Activated CD8-positive, alpha-beta memory T cell treated with anti-CD3 and anti-CD28 coated beads, Interleukin-2, amount 50 U/mL, for 24 hours (primary cell): ENCODE data around the gene INPP5D.
"Not testable (repeated sequence)": the region's sequence is repeated elsewhere in the genome, so short reads cannot be mapped to it uniquely, and the experiment has no call there.

Experiments
- DNase-seq: peaks from one replicate; pipeline ENCODE4 v3.0.0-alpha.2; 2020; ENCODE audit errors: extremely low read depth

INPP5D gene

DNA sequence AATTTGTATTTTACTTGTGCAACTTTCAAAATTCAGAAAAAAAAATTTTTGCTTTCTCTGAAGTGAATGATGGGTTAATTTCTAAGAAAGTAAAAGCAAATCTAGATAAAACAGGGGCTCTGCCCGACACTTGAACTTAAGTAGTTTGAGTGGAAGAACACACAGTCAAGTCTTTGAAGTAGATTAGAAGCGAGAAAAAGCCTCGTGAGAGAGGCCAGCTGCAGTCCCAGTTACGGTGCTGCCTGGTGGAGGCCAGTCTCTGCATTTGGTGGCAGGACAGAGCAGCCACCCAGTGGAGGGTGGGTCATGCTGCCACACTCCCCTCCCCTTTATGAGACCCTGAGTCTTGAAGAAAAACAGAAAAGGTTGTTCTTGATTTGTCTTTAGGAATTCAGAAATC lies 81.8 kb downstream of the INPP5D start:
- DNase-seq, result no peak

DNA sequence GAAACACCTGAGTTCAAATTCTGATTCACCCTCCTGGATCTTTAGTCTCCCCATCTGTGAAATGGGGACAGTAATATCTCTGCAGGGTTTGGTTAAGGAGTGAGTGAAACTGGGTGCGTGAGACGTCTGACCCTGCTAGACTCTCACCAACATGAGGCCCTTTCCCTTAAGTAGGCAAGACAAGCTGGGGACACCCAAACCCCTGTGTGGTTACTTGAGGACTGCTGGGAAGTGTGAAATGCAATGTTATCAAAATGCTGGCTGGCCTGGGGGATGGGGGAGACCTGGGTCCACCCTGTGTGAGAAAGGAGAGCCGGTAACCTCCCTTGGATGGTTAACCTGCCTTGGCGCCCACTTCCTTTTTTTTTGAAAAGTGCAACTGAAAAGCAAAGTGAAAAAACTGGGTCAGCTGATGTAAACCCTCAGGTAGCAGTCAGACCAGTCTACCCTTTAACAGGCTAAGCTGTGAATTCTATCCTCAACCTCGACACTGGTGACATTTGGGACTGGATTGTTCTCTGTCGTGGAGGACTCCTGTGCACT lies 82.3 kb downstream of the INPP5D start:
- DNase-seq, result no peak

GRCh38 chr2:233143700-233144331 lies 83.7 kb downstream of the INPP5D start:
- DNase-seq, result no peak

DNA sequence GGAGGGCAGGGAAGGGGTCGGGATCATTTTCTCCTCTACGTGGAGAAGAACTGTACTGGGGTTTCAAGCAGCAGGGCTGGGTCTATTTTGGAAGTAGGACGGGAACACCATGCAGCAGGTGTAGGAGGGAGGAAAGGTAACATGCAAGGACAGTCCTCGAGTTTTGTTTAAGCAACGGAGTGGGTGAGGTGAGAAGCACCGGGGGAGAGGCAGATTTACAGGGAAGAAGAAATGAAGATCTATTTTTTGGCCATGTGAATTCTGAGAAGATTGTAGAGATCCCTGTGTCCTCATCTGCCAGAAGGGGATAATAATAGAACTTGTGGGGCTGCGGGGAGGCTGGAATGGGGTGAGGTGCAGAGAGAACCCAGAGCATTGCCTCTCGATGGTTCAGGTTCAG lies 85.6 kb downstream of the INPP5D start:
- DNase-seq, result no peak

GRCh38 chr2:233146194-233146593 lies 86.1 kb downstream of the INPP5D start:
- DNase-seq, result no peak

GRCh38 chr2:233147136-233147828 lies 87.1 kb downstream of the INPP5D start:
- DNase-seq, result no peak

- no peak for DNase-seq
Measured at GRCh38 chr2:233147829-233148167, 87.7 kb downstream of the INPP5D start.

DNA sequence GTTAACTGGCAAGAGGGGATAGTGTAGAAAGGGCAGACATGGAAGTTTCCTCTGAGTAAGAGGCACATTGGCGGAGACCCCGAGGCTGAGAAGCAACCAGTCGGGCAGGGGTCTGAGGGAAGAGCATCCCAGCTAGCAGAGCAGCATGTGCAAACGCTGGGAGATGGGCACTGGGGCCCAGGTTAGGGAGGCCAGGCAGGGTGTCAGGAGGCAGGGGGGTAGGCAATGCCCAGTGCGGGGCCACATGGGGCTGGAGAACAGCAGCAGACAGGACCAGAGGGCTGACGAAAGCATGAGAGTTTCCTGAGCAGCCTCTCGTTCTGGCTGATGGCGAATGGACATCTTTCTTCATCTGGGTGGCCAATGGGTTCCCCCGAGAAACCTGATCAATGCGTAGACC lies 88.2 kb downstream of the INPP5D start:
- no peak for DNase-seq

DNA sequence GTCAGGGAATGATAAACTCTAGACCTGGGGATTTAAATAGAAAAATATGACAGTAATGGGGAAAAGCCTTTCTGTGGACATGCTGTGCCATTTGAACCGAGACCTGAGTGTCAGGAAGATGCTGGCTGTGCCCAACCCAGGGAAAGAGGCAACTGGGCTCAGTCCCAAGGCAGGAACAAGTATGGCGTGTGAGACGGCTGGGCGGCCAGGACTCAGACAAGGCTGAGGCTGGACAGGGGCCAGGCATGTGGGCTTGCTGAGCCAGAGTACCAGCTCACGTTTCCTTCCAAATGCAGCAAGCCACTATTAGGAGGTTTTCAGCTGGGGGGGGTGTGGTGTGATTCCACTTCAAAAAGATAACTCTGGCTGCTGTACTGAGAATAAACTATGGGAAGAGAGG lies 92.4 kb downstream of the INPP5D start:
- no peak for DNase-seq

DNA sequence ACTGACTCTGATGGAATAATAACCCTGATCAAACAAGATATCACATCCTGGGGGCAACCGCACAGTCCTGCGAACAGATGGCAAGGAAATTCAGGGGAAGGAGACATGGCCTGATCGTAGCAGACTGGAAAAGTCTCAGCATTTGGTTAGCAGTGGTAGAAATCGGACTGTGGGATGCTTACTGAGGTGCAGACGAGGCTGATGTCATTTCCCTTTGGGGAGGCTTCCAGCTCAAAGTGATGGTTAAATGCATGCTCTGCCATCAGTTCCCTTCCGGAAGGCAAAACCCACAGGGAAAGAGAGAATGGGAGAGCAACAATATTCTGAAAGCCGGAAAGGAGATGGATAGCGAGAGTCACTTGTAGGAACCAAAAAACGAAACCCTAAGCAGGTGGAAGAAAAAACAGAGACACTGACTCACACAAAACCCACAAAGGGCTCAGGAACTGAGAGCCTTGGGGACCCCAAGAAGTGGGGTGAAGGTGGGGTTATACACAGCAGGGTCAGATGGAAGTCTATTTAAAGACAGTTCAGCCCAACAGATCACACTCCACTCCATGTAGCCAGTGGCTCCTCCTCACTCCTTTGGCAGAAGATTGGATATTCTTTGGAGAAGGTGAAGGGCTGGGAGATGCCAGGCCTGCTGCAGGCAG lies 93.1 kb downstream of the INPP5D start:
- no peak for DNase-seq

DNA sequence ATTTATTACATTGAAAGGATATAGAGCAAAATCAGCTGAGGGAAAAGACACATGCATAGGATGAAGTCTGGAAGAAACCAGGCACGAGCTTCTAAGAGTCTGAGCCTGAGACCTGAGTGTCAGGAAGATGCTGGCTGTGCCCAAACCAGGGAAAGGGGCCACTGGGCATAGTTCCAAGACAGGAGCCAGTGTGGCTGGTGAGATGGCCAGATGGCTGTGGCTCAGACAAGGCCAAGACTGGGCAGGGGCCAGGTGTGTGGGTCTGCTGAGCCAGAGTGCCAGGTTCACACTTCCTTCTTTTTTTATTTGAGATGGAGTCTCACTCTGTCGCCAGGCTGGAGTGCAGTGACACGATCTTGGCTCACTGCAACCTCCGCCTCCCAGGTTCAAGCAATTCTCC lies 95.9 kb downstream of the INPP5D start:
- DNase-seq, result no peak

- DNase-seq, result not testable (repeated sequence)
Measured at GRCh38 chr2:233156461-233156860, 96.3 kb downstream of the INPP5D start.

DNA sequence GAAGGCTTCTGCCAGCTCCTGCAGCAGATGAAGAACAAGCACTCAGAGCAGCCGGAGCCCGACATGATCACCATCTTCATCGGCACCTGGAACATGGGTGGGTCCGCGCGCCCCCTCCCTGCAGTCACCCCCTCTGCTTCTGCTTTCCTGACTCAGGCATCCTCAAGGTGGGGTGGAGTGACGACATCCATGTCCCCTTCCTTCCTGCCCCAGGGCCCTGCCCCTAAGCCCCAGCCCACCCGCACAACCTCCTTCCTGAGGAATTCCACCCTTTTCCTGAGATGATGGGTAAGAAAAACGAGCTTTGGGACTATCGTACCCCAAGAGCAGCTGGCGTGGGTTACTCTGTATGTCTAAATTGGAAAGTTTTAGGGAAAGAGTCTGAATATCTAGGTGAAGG lies 101.6 kb downstream of the INPP5D start:
- DNase-seq, result no peak

- DNase-seq, result no peak
Measured at GRCh38 chr2:233162770-233163169, 102.6 kb downstream of the INPP5D start.

DNA sequence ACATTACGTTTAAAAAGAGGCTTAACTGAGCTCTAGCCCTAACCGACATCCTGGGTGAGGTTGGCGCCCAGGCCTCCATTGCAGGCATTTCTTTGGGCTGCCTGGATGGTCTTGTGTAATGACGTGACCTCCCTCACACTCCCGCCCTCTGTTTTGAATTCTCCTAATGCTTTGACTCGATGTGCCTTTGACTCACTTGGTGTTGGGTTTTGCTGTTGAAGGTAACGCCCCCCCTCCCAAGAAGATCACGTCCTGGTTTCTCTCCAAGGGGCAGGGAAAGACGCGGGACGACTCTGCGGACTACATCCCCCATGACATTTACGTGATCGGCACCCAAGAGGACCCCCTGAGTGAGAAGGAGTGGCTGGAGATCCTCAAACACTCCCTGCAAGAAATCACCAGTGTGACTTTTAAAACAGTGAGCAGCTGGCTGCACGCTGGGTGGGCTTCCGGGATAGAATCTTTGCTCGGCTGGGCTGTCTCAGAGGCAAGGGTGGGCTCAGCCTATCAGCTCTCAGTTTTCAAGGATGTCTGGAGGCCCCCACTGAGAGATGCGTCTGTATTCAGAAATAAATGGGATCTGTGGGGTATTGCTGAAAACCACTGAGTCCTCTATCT lies 103.5 kb downstream of the INPP5D start:
- no peak for DNase-seq

DNA sequence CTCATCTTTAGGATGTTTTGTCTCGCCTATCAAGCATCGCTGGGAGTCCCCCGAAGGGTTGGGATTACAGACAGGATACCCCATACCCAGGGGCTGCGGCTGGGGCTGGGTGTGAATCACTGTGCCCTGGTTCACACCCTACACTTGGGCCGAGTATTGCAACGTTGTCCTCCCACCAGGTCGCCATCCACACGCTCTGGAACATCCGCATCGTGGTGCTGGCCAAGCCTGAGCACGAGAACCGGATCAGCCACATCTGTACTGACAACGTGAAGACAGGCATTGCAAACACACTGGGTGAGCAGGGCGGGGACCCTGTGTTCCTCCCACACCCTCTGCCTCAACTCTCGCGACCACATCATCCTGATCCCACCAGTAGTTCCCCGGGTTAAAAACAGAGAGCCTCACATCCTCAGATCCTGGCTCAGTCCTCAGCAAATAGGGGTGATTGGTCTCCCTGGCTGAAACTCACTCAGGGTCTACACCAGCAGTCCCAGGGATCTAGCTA lies 104.0 kb downstream of the INPP5D start:
- no peak for DNase-seq

DNA sequence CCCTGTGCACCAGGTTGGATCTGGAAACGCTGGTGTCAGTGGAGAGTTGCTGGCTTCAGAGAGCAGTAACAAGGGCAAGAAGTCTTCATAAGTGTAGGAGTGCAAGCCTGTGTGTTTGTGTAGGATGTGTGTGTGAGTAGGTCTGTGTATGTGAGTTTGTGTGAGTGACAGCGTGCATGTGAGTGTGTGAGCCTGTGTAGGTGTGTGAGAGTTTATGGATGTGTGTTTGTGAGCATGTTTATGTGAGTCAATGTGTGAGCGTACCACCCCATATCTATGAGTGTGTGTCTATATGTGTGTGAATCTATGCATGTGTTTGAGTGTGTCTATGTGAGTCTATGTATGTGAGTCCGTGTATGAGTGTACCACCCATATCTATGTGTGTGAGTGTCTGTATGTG lies 104.8 kb downstream of the INPP5D start:
- no peak for DNase-seq

- no peak for DNase-seq
Measured at GRCh38 chr2:233165543-233165894, 105.4 kb downstream of the INPP5D start.

- no peak for DNase-seq
Measured at GRCh38 chr2:233165895-233166661, 105.9 kb downstream of the INPP5D start.

DNA sequence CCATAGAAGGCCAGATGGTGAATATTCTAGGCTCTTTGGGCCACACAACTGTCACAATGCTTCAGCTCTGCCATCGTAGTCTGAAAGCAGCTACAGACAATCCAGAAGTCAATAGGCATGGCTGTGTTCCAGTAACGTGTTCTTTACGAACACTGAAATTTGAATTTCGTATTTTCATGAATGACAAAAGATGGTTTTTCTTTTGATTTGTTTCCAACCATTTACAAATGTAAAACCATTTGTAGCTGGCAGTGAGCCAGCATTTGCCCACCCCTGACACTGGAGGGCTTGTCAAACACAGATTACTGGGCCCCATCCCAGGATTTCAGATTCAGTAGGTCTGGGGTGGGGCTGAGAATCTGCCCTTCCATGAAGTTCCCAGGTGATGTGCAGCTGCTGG lies 108.3 kb downstream of the INPP5D start:
- DNase-seq, result no peak

DNA sequence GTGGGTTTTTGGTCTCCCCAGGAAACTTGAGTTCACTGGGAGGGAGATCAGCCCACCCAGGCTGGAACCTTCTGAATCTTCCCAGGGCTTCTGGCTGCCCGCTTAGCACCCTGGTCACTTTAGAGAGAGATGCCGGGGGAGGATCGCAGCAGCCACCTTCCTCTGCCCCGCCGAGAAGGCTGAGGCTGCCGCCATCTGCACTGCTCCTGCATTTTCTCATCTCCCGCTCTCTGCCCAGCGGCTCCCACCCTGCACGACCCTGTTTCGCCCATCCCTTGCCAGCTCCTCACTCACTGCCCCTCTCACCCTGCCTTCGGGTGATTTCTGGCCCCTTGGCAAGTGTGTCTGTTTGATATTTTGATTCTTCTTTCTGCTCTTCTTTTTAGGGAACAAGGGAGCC lies 108.8 kb downstream of the INPP5D start:
- no peak for DNase-seq

DNA sequence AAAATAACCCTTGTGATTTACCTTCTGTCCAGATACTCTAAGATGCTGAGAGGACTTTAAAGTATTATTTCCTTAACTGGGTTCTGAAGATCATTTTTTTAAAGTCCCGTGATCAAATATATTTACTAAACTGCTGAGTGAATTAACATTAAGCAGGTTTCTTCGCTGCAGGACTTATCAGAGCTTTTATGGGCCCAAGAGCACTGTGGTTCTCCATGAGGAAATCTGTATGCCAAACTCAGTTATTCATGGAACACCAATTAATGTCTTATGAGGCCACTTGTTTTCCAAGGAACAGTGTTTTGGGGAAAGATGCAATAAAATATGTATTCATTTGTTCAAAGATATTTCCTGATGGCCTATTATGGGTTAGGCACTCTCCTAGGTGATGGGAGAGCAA lies 111.2 kb downstream of the INPP5D start:
- no peak for DNase-seq
